ENCODE data around the gene SLC25A10. TPM values are rescaled to one million over a fixed set of nuclear protein-coding genes. Genes with fewer than 3 reads are reported as not detected.

Gene SLC25A10
- total RNA-seq, 1 donor from 2014 or later, result 11.1 TPM

DNA sequence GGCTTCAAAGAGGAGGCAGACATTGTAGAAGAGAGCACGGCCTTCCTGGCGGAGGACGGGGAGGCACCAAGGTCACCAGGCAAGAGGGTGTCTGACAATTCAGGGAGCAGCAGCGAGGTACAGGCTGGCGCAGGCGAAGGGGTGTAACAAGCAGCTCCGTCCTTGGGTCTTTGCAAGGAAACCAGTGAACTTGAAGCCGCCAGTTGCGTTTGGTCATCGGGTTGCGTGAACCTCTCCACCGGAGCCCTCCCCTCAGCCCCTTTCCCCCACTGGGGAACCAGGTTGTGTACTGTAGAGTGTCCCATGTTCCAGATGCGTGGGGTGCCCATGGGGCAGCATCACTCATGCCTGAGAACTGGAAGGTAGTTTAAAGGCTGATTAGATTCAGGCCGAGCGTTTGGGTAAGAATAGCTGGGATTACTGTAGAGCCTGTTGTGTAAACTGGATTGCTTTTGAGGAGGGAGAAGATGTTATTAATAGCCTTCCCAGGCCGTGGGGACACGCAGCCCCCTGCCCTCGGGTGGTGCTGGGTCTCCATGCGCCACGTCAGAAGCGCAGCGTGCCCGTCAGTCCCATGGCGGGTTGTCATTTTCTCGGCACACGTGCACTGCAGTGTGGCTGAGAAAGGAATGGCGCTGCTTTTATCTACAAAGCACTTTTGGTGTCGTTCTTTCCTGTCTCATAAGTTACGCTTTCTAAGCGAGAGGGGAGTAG lies 6.4 kb upstream of the SLC25A10 start:
- DNase-seq (ENCODE audit: low read depth), result no peak

- DNase-seq (ENCODE audit: low read depth), result no peak
Measured at GRCh38 chr17:81706232-81706611, 5.9 kb upstream of the SLC25A10 start.

GRCh38 chr17:81706757-81707624 lies 5.1 kb upstream of the SLC25A10 start:
- no peak for DNase-seq (ENCODE audit: low read depth)

- DNase-seq (ENCODE audit: low read depth), result no peak
Measured at GRCh38 chr17:81707725-81708646, 4.1 kb upstream of the SLC25A10 start.

DNA sequence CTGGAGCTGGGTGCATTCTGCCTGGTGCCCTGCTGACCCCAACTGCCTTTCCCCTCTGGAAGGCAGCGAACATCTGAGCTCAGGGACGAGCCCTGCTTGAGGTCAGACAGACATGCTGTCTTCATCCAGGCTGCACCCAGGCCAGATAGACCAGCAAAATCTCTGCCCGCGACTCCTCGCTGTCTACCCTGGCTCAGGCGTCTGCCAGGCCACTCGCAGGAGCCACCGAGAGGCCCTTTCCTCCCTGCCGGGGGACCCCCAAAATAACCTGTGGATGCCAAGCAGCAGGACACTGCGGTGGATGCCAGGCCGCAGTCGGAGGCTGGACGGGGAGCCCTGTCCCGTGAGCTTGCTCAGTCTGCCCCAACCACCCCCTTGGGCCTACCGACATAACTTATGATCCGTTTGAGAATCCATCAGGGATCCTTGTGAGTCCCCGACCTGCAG lies 3.3 kb upstream of the SLC25A10 start:
- no peak for DNase-seq (ENCODE audit: low read depth)

DNA sequence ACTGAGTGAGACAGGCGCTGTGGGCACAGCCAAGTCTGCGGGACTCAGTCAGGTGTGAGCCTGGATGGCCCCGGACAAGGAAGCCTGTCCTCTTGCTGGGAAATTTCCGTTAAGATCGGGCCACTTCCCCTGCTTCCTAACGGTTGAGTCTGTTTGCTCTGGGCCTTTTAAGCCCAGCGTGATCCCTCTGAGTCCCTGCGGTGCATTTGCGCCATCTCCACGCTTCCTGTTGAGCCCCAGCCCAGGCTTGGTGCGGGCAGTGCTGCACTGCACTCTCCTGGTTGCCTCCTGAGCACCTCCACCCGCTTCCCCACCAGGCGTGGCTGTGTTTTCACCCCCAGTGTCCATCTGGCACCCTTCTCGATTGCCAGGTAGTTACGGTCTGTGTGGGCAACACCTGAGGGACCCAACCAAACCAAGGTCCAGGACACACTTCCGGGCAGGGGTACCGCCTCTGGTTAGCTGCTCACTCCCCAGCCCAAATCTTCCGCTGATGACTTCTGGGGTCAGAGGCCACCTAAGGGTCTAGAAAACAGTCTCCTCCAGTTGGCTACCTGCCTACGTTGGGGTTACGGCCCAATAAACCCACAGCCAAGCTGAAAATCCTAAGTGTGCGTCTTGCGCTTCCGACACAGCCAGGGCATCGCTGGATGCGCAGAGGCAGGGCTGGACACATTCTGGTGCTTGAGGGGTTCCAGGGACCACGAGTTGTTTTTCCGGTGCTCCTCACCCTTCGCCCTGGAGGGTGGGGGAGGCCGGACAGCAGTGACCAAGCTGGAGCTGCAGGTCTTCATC lies 1.4 kb upstream of the SLC25A10 start:
- DNase-seq (ENCODE audit: low read depth), result no peak

DNA sequence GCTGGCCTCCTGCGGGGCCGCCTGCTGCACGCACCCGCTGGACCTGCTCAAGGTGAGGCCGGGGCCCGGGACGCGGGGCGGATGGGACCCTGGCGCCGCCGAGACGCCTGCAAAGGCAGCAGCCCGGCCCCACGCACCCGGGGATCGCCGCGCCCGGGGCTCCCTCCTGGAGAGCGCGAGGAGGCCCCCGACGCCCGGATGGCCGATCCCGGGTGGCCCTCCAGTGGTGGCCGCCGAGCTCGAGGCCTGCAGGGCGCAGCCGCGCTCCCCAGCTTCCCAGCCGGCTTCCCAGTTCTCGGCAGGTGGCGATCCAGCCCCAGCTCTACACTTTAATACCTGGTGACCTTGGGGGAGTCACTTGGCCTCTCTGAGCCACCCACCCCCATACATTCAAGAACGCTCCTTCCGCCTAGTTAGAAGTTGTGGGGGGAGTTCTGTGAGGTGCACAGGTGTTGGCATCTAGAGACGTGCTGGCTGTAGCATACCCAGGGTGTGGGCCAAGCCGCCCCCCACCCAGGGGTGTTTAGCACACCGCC lies 452 bp downstream of the SLC25A10 start:
- DNase-seq (ENCODE audit: low read depth), result peak; percentile 57

- no peak for DNase-seq (ENCODE audit: low read depth)
Measured at GRCh38 chr17:81713004-81713555, 996 bp downstream of the SLC25A10 start.

GRCh38 chr17:81713556-81714411 lies 1.7 kb downstream of the SLC25A10 start:
- peak; percentile 46 for DNase-seq (ENCODE audit: low read depth)

GRCh38 chr17:81714412-81715106 lies 2.5 kb downstream of the SLC25A10 start:
- no peak for DNase-seq (ENCODE audit: low read depth)

GRCh38 chr17:81715107-81715871 lies 3.2 kb downstream of the SLC25A10 start:
- no peak for DNase-seq (ENCODE audit: low read depth)

- DNase-seq (ENCODE audit: low read depth), result no peak
Measured at GRCh38 chr17:81715872-81716673, 4.0 kb downstream of the SLC25A10 start.

- no peak for DNase-seq (ENCODE audit: low read depth)
Measured at GRCh38 chr17:81716674-81716996, 4.6 kb downstream of the SLC25A10 start.

- no peak for DNase-seq (ENCODE audit: low read depth)
Measured at GRCh38 chr17:81717049-81717765, 5.1 kb downstream of the SLC25A10 start.

GRCh38 chr17:81717766-81718089 lies 5.6 kb downstream of the SLC25A10 start:
- no peak for DNase-seq (ENCODE audit: low read depth)

Measured in myocyte (in vitro differentiated cells).